ENCODE data around the gene BUD13. TPM values are rescaled to one million over a fixed set of nuclear protein-coding genes. Genes with fewer than 3 reads are reported as not detected.

Gene BUD13
- total and polyA plus RNA-seq, 10 of the 15 experiments (the other 5 are each of a cell fraction or from before 2014, with no cell fraction given) = 10.9 to 36.5 (median 24.7) TPM

DNA sequence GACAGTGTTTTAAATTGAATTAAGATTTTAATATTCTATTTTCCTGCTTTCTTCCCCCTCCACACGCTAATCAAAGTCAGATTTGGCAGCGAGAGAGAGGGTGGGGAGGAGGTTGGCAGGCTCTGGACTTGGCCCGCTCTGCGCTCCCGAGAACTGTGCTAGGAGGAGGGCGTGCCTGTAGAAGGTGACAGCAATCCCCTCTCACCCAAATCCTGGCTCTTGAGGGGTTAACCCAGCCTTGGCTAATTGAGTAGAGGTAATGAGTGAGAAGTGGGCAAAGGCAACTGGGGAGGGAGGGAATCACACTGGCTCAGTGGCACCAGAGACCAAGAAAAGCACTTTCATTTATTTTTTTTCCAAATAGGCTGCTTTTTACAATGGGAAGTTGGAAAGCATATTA, 42.2 kb downstream of the BUD13 start:
- POLR2A ChIA-PET = no interaction called here
- WGBS (ENCODE audit: insufficient coverage, insufficient replicate concordance, low lambda C conversion rate, missing lambda C conversion rate) = 48% methylated on average over 6 of the region's 6 CpGs
- intact Hi-C loops (cut with micrococcal nuclease; ENCODE audit: unreplicated experiment) = no loop called here

More for the DNA sequence above, 42.2 kb downstream of the BUD13 start:
- no peak overlapping the region for H3K9ac ChIP-seq (ENCODE audit: control insufficient read depth, insufficient read depth, low read length)
- ATAC-seq (no peak), FAIRE-seq (no peak), DNase-seq (ENCODE audit: low read depth, low spot score) (no peak)
- no peaks in the 10 kb centered on the region for H3K9me3 ChIP-seq (replicated peaks; ENCODE audit: control insufficient read depth, insufficient read depth, low read length)
- in situ Hi-C loops (cut with MboI) = no loop called here
- no peaks in the 10 kb centered on the region for H3K36me3 ChIP-seq (ENCODE audit: control insufficient read depth in 2 of 2, insufficient read depth in 2 of 2, low read length in 1 of 2)
- ChIA-PET CTCF (interaction anchor here (2.9 to 5.9 kb wide), 2 partner anchors 14 to 105 kb away, joined by 14 to 57 read pairs; no protein-coding TSS in a partner anchor), SMC1A (ENCODE audit: uncharacterized antibody, unreplicated experiment) (no interaction called here), RAD21 (ENCODE audit: unreplicated experiment) (no interaction called here)
- H4K20me1 ChIP-seq (ENCODE audit: control insufficient read depth, insufficient read depth) = no peaks in the 10 kb centered on the region
- TF ChIP-seq MYB (IDR thresholded peaks at IDR 0.05; ENCODE audit: borderline replicate concordance, low read depth, low read length) = no peak
- no peak for TF ChIP-seq POLR2AphosphoS5 (IDR thresholded peaks at IDR 0.05; ENCODE audit: low read length)
- TF ChIP-seq LARP7 (IDR thresholded peaks at IDR 0.05) = no peak
- TF ChIP-seq HCFC1 (IDR thresholded peaks at IDR 0.05; ENCODE audit: low read length) = no peak
- TF ChIP-seq E2F4 (IDR thresholded peaks at IDR 0.05; ENCODE audit: low read depth, low read length) = no peak
- TF ChIP-seq YBX1 (IDR thresholded peaks at IDR 0.05) = no peak
- TF ChIP-seq ATF3 (IDR thresholded peaks at IDR 0.05; ENCODE audit: borderline replicate concordance, extremely low read depth, low read depth, low read length) = no peak
- no peak for TF ChIP-seq STAT3 (IDR thresholded peaks at IDR 0.05; ENCODE audit: low read depth, low read length)
- no peak for TF ChIP-seq CREM (IDR thresholded peaks at IDR 0.05; ENCODE audit: low read depth)
- no peak for TF ChIP-seq CHD2 (IDR thresholded peaks at IDR 0.05; ENCODE audit: borderline replicate concordance, low read depth, low read length)
- no peak for TF ChIP-seq CBFB (IDR thresholded peaks at IDR 0.05; ENCODE audit: low read depth)
- no peak for TF ChIP-seq NBN (IDR thresholded peaks at IDR 0.05)
- TF ChIP-seq CTCF (IDR thresholded peaks at IDR 0.05 in 2 of 3, conservative IDR thresholded peaks at IDR 0.05 in 1 of 3; ENCODE audit: control insufficient read depth in 2 of 3, extremely low read depth in 1 of 3, insufficient read depth in 1 of 3, low read depth in 3 of 3, low read length in 3 of 3) = no peak
- TF ChIP-seq SPI1 (IDR thresholded peaks at IDR 0.05; ENCODE audit: borderline replicate concordance, insufficient read depth, low read depth, low read length) = no peak
- TF ChIP-seq KDM1A (IDR thresholded peaks at IDR 0.05; ENCODE audit: borderline replicate concordance) = no peak
- no peak for TF ChIP-seq BCL3 (IDR thresholded peaks at IDR 0.05; ENCODE audit: borderline replicate concordance, insufficient read depth, low read depth, low read length, poor library complexity, severe bottlenecking)
- no peak overlapping the region for H3K4me3 ChIP-seq
- H3K27ac ChIP-seq (ENCODE audit: control insufficient read depth, insufficient read depth) = no peak overlapping the region
- no peak overlapping the region for H2AFZ ChIP-seq (ENCODE audit: control insufficient read depth, low read depth, low read length)
- no peak overlapping the region for H3K4me2 ChIP-seq (ENCODE audit: control insufficient read depth, insufficient read depth)
- BruUV-seq (replicated peaks) = no TSS peak
- peaks cover 16% of the 10 kb centered on the region for H3K4me1 ChIP-seq (ENCODE audit: control insufficient read depth, insufficient read depth, low read length)
- no peaks in the 10 kb centered on the region; a peak in 1 of 4 replicates for H3K27me3 ChIP-seq (replicated peaks in 1 of 2; ENCODE audit: control insufficient read depth in 2 of 2, insufficient read depth in 2 of 2, low read length in 1 of 2)
- H3K79me2 ChIP-seq (ENCODE audit: control insufficient read depth, insufficient read depth, low read length) = no peaks in the 10 kb centered on the region
